ENCODE data around the gene PGBD5.

PGBD5 gene

GRCh38 chr1:230385158-230385450 lies 41.0 kb downstream of the PGBD5 start:
- Histone ChIP-seq H3K4me3 (ENCODE audit: low read depth, low read length) (no peak overlapping the region), H3K9me3 (no peaks in the 10 kb centered on the region), H3K27me3 (no peaks in the 10 kb centered on the region), H3K4me1 (peaks cover 15% of the 10 kb centered on the region), H3K36me3 (no peaks in the 10 kb centered on the region)
- no peak for TF ChIP-seq CTCF (IDR thresholded peaks at IDR 0.05; ENCODE audit: low read depth, low read length)
- no peak for DNase-seq

GRCh38 chr1:230384380-230385157 lies 41.6 kb downstream of the PGBD5 start:
- TF ChIP-seq CTCF (IDR thresholded peaks at IDR 0.05; ENCODE audit: low read depth, low read length): no peak
- Histone ChIP-seq H3K4me1 (peaks cover 15% of the 10 kb centered on the region), H3K9me3 (no peaks in the 10 kb centered on the region; the same call in 1 of the 2 replicates), H3K4me3 (ENCODE audit: low read depth, low read length) (no peak overlapping the region), H3K36me3 (no peaks in the 10 kb centered on the region), H3K27me3 (no peaks in the 10 kb centered on the region)
- no peak for DNase-seq

- Histone ChIP-seq H3K9me3 (no peaks in the 10 kb centered on the region; the same call in 1 of the 2 replicates), H3K4me1 (peaks cover 15% of the 10 kb centered on the region), H3K27me3 (no peaks in the 10 kb centered on the region), H3K4me3 (ENCODE audit: low read depth, low read length) (no peak overlapping the region), H3K36me3 (no peaks in the 10 kb centered on the region)
- TF ChIP-seq CTCF (IDR thresholded peaks at IDR 0.05; ENCODE audit: low read depth, low read length): no peak
- no peak for DNase-seq
Measured at GRCh38 chr1:230383425-230383824, 42.7 kb downstream of the PGBD5 start.

GRCh38 chr1:230382001-230382491 lies 44.1 kb downstream of the PGBD5 start:
- TF ChIP-seq CTCF (IDR thresholded peaks at IDR 0.05; ENCODE audit: low read depth, low read length): no peak
- Histone ChIP-seq H3K36me3 (no peaks in the 10 kb centered on the region), H3K4me1 (peaks cover 15% of the 10 kb centered on the region), H3K4me3 (ENCODE audit: low read depth, low read length) (no peak overlapping the region), H3K27me3 (no peaks in the 10 kb centered on the region), H3K9me3 (no peaks in the 10 kb centered on the region; the same call in 1 of the 2 replicates)
- DNase-seq: no peak

- Histone ChIP-seq H3K4me3 (ENCODE audit: low read depth, low read length) (no peak overlapping the region), H3K9me3 (no peaks in the 10 kb centered on the region; the same call in 1 of the 2 replicates), H3K27me3 (no peaks in the 10 kb centered on the region), H3K36me3 (no peaks in the 10 kb centered on the region), H3K4me1 (peaks cover 15% of the 10 kb centered on the region)
- TF ChIP-seq CTCF (IDR thresholded peaks at IDR 0.05; ENCODE audit: low read depth, low read length): no peak
- DNase-seq: no peak
Measured at GRCh38 chr1:230381585-230381984, 44.5 kb downstream of the PGBD5 start.

GRCh38 chr1:230381049-230381467 lies 45.1 kb downstream of the PGBD5 start:
- H3K4me3 ChIP-seq (ENCODE audit: low read depth, low read length): no peak overlapping the region
- peak; percentile 70 for DNase-seq
- no peaks in the 10 kb centered on the region; the same call in 1 of the 2 replicates for H3K36me3 ChIP-seq
- peaks cover 15% of the 10 kb centered on the region for H3K4me1 ChIP-seq
- H3K9me3 ChIP-seq: no peaks in the 10 kb centered on the region; the same call in 1 of the 2 replicates
- no peak for TF ChIP-seq CTCF (IDR thresholded peaks at IDR 0.05; ENCODE audit: low read depth, low read length)
- no peaks in the 10 kb centered on the region for H3K27me3 ChIP-seq

All from BE2C (cell line).